Right renal cortex interstitium (tissue), 3 donors: ENCODE data around the gene WDR38. TPM values are rescaled to one million over a fixed set of nuclear protein-coding genes. Genes with fewer than 3 reads are reported as not detected.
"Not testable (repeated sequence)": the region's sequence is repeated elsewhere in the genome, so short reads cannot be mapped to it uniquely, and the experiment has no call there.

Experiments used
- DNase-seq, 3 donors: peaks; one replicate each; pipeline ENCODE4 v3.0.0-alpha.2; 2013; ENCODE audit warnings: low read depth in 3 of 3, low spot score in 2 of 3
- polyA plus RNA-seq, 3 donors: library from polyadenylated mRNA; unstranded; fragments of 120-200 nt; gene quantifications; one replicate each; pipeline ENCODE4 v1.2.1, GENCODE V29; 2013; ENCODE audit not compliant: insufficient read length in 3 of 3

WDR38 gene
- polyA plus RNA-seq, 3 donors, result 0.24 to 0.37 (median 0.37) TPM

- no peak for DNase-seq
Observed at GRCh38 chr9:124831642-124832364, 21.5 kb upstream of the WDR38 start.

GRCh38 chr9:124834591-124834990 is 18.7 kb upstream of the WDR38 start:
- DNase-seq, result no peak

- DNase-seq, result peak in 1 of 3 donors; percentile 43
Observed at GRCh38 chr9:124835026-124835557, 18.2 kb upstream of the WDR38 start.

GRCh38 chr9:124838132-124838531 is 15.1 kb upstream of the WDR38 start:
- not testable (repeated sequence) for DNase-seq

GRCh38 chr9:124838567-124839275 is 14.5 kb upstream of the WDR38 start:
- not testable (repeated sequence) for DNase-seq

- DNase-seq, result no peak
Observed at GRCh38 chr9:124839612-124840299, 13.5 kb upstream of the WDR38 start.

GRCh38 chr9:124840300-124840833 is 12.9 kb upstream of the WDR38 start:
- no peak for DNase-seq

GRCh38 chr9:124841075-124841821 is 12.0 kb upstream of the WDR38 start:
- no peak for DNase-seq

GRCh38 chr9:124843456-124844034 is 9.7 kb upstream of the WDR38 start:
- no peak for DNase-seq

GRCh38 chr9:124844291-124844690 is 9.0 kb upstream of the WDR38 start:
- DNase-seq, result no peak

- not testable (repeated sequence) for DNase-seq
Observed at GRCh38 chr9:124846467-124846866, 6.8 kb upstream of the WDR38 start.

- no peak for DNase-seq
Observed at GRCh38 chr9:124846969-124847368, 6.3 kb upstream of the WDR38 start.

- no peak for DNase-seq
Observed at GRCh38 chr9:124849801-124850200, 3.5 kb upstream of the WDR38 start.

GRCh38 chr9:124852121-124852828 is 985 bp upstream of the WDR38 start:
- no peak for DNase-seq

GRCh38 chr9:124853605-124854143 is 414 bp downstream of the WDR38 start:
- no peak for DNase-seq

GRCh38 chr9:124854161-124854560 is 901 bp downstream of the WDR38 start:
- no peak for DNase-seq

GRCh38 chr9:124854822-124855221 is 1.6 kb downstream of the WDR38 start:
- DNase-seq, result no peak

- no peak for DNase-seq
Observed at GRCh38 chr9:124855566-124855943, 2.3 kb downstream of the WDR38 start.
